Cardiac fibroblast (primary cell): ENCODE measurements around the gene EWSR1.

Experiments used
- DNase-seq, 2 donors: peaks; one replicate each; pipeline versions ENCODE4 v3.0.0 to v3.0.0-alpha.2; 2010; ENCODE audit warnings: low read depth in 2 of 2
- H3K4me3 ChIP-seq, 2 donors: replicated peaks in 1 of 2; 1 replicate in 1 of 2; 2 replicates in 1 of 2; pipeline ENCODE4 v1.5.1; 2011; ENCODE audit warnings: low read depth in 2 of 2, low read length in 2 of 2, mild to moderate bottlenecking in 2 of 2, moderate library complexity in 1 of 2
- TF ChIP-seq, protein P1 (sequence below): IDR thresholded peaks from one replicate; pipeline ENCODE4 v1.5.1; 2011; ENCODE audit warnings: low read depth, mild to moderate bottlenecking, low read length, inconsistent platforms

EWSR1 gene

GRCh38 chr22:29311464-29312217 is 43.6 kb downstream of the EWSR1 start:
- DNase-seq = no peak
- TF ChIP-seq, protein P1, sequence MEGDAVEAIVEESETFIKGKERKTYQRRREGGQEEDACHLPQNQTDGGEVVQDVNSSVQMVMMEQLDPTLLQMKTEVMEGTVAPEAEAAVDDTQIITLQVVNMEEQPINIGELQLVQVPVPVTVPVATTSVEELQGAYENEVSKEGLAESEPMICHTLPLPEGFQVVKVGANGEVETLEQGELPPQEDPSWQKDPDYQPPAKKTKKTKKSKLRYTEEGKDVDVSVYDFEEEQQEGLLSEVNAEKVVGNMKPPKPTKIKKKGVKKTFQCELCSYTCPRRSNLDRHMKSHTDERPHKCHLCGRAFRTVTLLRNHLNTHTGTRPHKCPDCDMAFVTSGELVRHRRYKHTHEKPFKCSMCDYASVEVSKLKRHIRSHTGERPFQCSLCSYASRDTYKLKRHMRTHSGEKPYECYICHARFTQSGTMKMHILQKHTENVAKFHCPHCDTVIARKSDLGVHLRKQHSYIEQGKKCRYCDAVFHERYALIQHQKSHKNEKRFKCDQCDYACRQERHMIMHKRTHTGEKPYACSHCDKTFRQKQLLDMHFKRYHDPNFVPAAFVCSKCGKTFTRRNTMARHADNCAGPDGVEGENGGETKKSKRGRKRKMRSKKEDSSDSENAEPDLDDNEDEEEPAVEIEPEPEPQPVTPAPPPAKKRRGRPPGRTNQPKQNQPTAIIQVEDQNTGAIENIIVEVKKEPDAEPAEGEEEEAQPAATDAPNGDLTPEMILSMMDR = no peak
- peak overlapping the region in 1 of 2 donors; percentile 18 for H3K4me3 ChIP-seq

DNA sequence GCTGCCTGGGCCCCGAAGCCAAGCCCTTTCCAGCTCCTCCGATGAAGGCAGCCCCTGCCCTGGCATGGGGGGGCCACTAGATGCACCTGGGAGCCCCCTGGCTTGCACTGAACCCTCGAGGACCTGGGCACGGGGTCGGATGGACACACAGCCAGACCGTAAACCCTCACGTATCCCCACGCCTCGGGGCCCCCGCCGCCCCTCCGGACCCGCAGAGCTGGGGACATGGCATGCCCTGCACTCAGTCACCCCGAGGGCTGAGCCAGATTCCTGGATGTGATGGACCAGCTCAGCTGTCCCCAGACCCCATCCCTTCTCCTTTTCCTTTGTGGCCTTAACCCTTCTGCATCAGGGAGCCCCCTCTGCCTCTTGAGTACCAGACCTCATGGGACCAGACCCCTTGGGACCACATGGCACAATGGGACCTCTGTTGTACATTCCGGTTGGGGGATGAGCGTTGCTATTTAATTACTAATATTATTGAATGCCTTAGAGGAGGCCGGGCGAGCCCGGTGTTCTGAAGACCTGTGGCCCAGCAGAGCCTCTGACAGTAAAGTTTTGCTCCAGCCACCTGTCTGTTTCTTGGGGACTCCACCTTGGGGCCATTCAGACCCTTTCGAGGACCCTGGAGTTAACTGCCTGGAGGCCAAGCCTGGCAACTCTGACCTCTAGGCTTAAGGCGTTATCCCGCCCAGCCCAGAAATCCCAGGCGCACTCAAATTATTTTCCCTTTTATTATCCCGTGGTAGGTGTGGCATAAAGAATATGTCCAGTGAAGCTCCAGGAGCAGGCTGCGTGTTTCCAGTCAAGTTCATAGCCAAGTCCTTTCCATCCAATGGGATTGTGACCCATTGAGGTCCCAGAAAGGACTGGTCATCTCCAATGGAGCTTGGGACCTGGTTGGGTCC is 44.4 kb downstream of the EWSR1 start:
- TF ChIP-seq, protein P1 = no peak
- no peak overlapping the region for H3K4me3 ChIP-seq
- no peak for DNase-seq

DNA sequence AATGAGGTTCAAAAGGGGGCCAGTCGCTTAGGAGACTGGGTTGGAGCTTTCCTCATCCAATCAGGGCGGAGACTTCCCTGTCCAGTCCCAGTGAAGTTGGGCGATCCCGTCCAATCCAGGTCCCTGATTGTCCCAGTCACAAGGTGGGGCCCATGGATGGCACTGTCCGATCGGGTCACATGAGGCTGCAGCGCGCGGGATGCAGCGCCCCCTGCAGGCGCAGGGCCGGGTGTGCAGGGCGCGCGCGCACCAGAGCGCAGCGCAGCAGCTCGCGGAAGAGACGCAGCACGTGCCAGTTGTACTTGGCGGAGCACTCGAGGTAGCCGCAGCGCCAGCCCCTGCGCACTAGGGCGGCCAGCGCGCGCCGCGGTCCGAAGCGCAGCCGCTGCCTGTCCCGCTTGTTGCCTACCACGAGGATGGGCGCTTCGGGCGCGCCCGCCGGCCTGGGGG is 45.1 kb downstream of the EWSR1 start:
- peak; percentile 42 to 60 for DNase-seq
- TF ChIP-seq, protein P1 = peak; percentile 55

DNA sequence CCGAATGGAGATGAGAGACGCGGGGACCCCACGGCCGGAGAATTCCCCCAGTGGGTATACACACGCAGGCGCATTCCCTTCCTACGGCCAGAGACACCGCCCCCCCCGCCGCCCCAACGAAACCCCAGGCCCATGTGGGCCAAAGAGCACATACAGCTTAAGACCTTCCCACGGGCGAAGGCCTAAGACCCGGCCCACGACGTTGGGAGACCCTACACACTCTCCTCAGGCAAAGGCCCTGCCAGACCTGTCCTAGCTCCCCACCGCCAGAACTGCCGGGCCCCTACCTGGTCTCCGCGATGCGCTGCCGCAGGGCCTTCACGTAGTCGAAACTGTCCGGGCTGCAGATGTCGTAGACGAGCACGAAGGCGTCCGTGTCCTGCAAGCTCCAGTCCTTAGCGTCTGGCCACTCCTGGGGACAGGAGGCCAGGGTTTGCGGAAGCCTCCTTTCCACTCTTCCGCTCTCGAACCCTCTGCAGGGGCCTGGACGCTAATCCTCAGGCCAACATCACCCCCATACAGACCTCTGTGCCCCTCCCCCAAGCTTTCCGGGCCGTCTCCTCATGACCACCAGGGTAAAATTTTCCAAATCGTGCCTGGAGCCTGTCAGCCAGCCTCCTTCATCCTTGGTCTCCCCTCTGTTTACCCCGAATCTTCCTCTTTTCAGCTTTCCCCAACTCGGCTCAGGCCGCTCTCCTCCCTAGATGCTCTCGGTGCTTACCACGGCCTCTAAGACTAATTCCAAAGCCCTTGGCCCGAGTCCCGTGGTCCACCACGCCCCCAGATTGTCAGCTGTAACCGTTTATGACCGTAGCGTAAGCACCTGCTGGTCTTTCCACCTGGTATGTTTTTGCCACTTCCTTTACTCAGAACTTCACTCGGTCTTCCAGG is 45.8 kb downstream of the EWSR1 start:
- TF ChIP-seq, protein P1 = no peak
- H3K4me3 ChIP-seq = no peak overlapping the region
- DNase-seq = no peak

More for the DNA sequence above, 45.1 kb downstream of the EWSR1 start:
- H3K4me3 ChIP-seq = no peak overlapping the region

- no peak for DNase-seq
- H3K4me3 ChIP-seq = no peak overlapping the region
- TF ChIP-seq, protein P1 = no peak
Observed at GRCh38 chr22:29314537-29315285, 46.6 kb downstream of the EWSR1 start.
